Measurements from ENCODE around the gene MBNL3. TPM values are rescaled to one million over a fixed set of nuclear protein-coding genes. Genes with fewer than 3 reads are reported as not detected.
A peak's percentile ranks its signal among the peaks of the same experiment; 100 is the strongest.

The MBNL3 gene
- total RNA-seq, 1 experiment from 2014 or later, result 2.6 TPM

- Histone ChIP-seq H4K5ac (ENCODE audit: insufficient read length, low read depth, low read length) (no peak overlapping the region), H3K23me2 (ENCODE audit: insufficient read length, low read depth, low read length, poor library complexity, severe bottlenecking) (peaks cover 19% of the 10 kb centered on the region), H3K4me2 (ENCODE audit: insufficient read depth, insufficient read length, low read length) (peak overlapping the region; percentile 75), H2BK20ac (ENCODE audit: low read depth, low read length, poor library complexity, severe bottlenecking) (no peak overlapping the region), H2BK120ac (ENCODE audit: low read depth, low read length, poor library complexity, severe bottlenecking) (no peak overlapping the region), H4K20me1 (ENCODE audit: control insufficient read depth, insufficient read depth, insufficient read length) (no peaks in the 10 kb centered on the region), H3T11ph (ENCODE audit: low read length) (no peak overlapping the region), H3K4ac (ENCODE audit: low read depth, low read length) (no peak overlapping the region), H3K23ac (ENCODE audit: insufficient read length, low read depth, low read length) (no peak overlapping the region), H2AK5ac (ENCODE audit: insufficient read length, low read length) (no peak overlapping the region), H3K27ac (ENCODE audit: insufficient read length, low read depth, low read length) (no peak overlapping the region), H3K18ac (ENCODE audit: insufficient read length, low read depth, low read length) (no peak overlapping the region), H2BK12ac (ENCODE audit: insufficient read length, low read depth, low read length) (no peak overlapping the region), H3K56ac (ENCODE audit: insufficient read length, low read depth, low read length) (no peak overlapping the region), H3K79me1 (ENCODE audit: insufficient read depth, low read depth, low read length, poor library complexity, severe bottlenecking) (no peaks in the 10 kb centered on the region), H3K14ac (ENCODE audit: insufficient read depth, low read length) (no peak overlapping the region), H3K9me3 (ENCODE audit: control insufficient read depth, low read depth, low read length) (no peaks in the 10 kb centered on the region), H3K9ac (ENCODE audit: extremely low read depth, insufficient read length, low read length) (no peak overlapping the region), H3K27me3 (ENCODE audit: insufficient read depth, low read length) (peaks cover 3% of the 10 kb centered on the region; the same call in 1 of the 2 replicates), H4K91ac (ENCODE audit: insufficient read length, low read depth, low read length) (no peak overlapping the region), H2BK15ac (ENCODE audit: low read depth, low read length) (no peak overlapping the region), H3K4me1 (ENCODE audit: insufficient read depth, low read length) (peaks cover 9% of the 10 kb centered on the region; the same call in 1 of the 2 replicates), H2AFZ (ENCODE audit: low read length) (peak overlapping the region; percentile 59), H2BK5ac (ENCODE audit: insufficient read length, low read length) (no peak overlapping the region), H3K79me2 (ENCODE audit: insufficient read depth, low read length) (no peaks in the 10 kb centered on the region), H4K8ac (replicated peaks; ENCODE audit: insufficient read length, low read depth, low read length) (no peak overlapping the region)
- peak overlapping the region; percentile 65 to 80 for H3K4me3 Mint-ChIP-seq
- H3K27me3 Mint-ChIP-seq (ENCODE audit: low read depth), result peaks cover 64% of the 10 kb centered on the region
- no CpG with 5 or more reads among the region's 8 CpGs for WGBS (ENCODE audit: extremely low coverage, insufficient read length, low lambda C conversion rate)
- peaks cover 28 to 34% of the 10 kb centered on the region in 2 experiments for H3K4me1 Mint-ChIP-seq
- H3K36me3 Mint-ChIP-seq (ENCODE audit: insufficient read depth in 1 of 3, low read depth in 3 of 3), result no peaks in the 10 kb centered on the region
- no peak for TF ChIP-seq CTCF (conservative IDR thresholded peaks at IDR 0.05)
- H3K27ac Mint-ChIP-seq, result no peak overlapping the region
- DNase-seq, result no peak
- H3K9me3 Mint-ChIP-seq, result no peaks in the 10 kb centered on the region
Measured at GRCh38 chrX:132488180-132488705, 595 bp downstream of the MBNL3 start.
